GM19324 (cell line): ENCODE data around the gene BDKRB2.

Experiments used
- ATAC-seq: cut with Tn5 transposase; IDR thresholded peaks from one replicate; pipeline ENCODE4 v1.9.1; 2021; ENCODE audit warnings: mild to moderate bottlenecking, moderate library complexity; ENCODE audit not compliant: unreplicated experiment, low FRiP score

Gene BDKRB2

DNA sequence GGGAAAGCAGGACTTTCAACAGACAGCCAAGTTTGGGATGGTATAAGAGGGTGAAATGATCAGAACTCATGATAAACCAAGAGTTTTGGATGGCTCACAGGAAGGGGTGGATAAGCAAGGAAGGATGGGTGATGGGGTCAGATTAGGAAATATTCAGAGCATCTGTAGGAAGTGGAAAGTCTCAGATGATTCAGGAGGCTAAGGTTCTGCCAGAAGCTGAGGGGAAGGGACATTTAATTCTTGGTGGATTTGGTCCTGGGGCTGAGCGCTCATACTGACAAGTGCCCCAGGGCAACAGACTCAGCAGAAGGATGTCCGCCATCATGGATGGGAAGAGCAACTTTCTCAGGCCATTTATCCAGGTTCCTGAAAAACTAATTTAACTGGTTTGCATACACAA lies 28.4 kb upstream of the BDKRB2 start:
- no peak for ATAC-seq

DNA sequence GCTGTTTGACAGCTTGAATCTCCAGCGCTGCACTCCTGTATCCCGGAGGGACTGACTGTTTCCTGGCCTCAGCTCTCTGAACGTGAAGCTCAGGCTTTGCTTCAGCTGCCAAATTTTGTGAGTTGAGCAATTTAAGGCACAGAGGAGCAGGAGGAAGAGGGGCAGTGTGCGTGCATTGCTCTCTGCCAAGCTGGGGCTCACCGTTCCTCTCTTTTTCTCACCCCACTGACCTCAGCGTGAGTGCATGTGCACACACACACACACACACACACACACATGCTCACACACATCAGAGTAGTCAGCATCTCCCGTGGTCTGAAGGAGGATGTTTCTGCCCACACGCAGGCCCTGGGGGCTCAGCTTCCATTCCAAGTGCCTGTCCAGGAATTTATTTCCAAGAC lies 27.8 kb upstream of the BDKRB2 start:
- ATAC-seq: no peak

GRCh38 chr14:96177766-96178375 lies 26.8 kb upstream of the BDKRB2 start:
- no peak for ATAC-seq

GRCh38 chr14:96178461-96179321 lies 25.9 kb upstream of the BDKRB2 start:
- no peak for ATAC-seq

DNA sequence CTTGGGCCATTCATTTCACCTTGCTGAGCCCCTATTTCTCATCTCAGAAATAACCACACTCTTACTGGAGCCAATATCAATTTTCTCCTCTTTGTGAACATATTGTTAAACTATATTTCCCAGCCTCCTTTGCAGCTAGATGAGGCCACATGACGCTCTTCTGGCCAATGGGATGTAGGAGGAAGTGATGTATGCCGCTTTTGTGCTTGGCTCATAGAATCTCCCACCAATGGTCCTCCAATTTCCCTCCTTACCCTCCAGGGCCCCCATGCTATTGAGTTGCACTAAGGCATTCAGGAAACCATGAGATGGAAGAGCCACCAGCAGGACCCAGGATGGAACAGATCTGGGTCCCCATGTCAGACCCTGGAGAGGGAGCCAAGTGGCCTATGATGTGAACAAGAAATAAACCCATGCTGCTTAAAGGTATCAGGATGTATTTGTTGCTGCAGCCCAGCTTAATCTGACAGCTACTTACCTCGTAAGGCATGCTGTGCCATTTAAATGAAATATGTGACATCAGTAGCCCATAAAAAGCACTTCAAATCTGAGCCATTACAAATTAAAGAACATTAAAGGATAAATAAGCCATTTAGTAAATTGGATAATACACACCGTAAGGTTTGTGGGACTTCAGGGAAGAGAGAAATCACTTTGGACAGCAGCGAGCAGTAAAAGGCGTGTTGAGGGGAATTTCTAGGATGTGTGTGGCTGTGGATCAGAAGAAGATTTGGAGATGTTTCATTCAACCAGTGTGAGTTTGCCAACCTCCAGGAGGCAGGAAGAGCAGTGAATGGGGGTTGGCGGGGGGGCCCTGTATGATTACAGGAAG lies 24.4 kb upstream of the BDKRB2 start:
- no peak for ATAC-seq

DNA sequence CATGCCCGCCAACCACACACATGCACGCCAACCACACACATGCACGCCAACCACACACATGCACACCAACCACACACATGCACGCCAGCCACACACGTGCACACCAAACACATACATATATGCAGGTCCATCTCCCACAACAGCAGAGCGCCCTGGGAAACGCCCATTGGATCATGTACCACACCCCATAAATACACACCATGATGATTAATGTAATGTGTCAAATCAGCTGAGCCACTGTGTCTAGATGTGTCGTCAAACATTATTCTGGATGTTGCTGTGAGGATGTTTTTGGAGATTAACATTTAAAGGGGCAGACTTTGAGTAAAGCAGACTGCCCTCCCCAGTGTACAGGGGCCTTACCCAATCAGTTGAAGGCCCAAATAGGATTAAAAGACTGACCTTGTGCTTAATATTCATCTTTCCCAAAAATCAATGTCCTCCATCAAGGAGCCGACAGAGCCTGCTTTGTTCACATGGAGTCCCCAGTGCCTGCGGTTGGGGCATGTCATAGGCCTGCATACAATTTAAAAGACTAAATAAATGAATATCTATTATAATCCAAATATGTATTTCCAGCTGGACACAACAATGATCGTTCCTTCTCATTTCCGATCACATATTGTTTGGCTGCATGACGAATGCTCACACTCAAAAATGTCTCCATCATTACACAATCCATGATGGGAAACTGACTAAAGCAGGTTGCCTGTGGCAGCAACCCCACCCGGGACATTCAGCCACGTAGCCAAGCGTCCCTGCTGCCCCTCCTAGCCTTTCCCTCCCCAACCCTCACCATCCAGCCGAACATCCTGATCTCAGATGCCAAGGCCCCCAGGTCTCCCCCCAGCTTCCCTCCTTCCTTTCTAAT lies 23.2 kb upstream of the BDKRB2 start:
- no peak for ATAC-seq

GRCh38 chr14:96182546-96182945 lies 22.1 kb upstream of the BDKRB2 start:
- no peak for ATAC-seq

DNA sequence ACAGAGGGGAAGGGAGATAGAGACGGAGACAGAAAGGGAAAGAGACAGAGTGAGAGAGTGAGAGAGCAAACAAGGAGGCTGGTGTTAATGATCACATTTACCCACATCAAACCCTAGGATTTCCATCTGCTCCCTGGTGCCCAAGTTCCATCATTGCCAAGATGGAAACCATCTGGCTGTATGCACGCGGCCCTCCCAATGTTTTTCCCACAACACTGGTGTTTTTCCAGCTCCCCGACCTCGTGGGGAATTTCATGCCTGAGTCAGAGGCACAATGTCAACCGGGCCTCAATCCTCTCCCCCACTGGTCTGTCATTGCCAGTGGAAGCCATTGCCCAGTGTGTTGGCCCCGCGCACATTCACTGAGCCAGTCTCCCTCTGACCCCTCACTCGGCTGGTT lies 19.9 kb upstream of the BDKRB2 start:
- ATAC-seq: no peak

DNA sequence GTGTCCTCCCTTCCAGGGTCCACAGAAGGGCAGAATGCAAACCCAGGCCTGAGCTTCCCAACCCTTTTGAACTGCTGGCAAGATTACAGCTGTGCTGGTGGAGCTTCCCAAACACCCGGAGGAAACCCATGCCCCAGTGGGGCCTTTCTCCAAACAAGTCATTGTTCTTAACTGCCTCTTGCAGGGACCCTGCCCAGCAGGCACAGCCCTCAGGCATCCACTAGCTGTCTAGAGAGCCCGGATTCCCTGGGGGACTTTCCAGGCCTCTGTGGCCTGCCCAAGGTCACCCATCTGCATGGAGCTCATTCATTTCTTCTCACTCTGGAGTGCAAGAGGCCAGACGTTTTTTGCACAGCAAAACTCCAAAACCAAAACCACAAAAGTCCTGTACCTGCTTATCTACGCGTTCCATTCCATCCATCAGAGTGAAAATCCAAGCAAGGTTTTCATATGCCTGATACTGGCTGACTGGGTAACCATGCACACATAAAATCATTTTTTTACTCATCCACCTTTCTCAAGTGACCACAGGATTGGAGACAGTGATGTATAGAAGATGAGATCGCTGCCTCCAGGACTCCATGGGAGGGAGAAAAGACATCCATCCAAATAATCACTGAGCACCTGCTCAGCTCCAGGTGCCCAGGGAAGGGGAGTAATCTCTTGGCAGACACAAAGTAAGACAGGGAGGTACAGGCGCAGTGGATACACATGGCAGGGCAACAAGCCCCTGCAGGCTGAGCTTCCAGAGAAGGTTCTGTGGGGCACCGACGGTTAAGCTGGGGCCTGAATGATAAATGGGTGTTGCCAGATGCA lies 17.2 kb upstream of the BDKRB2 start:
- no peak for ATAC-seq

DNA sequence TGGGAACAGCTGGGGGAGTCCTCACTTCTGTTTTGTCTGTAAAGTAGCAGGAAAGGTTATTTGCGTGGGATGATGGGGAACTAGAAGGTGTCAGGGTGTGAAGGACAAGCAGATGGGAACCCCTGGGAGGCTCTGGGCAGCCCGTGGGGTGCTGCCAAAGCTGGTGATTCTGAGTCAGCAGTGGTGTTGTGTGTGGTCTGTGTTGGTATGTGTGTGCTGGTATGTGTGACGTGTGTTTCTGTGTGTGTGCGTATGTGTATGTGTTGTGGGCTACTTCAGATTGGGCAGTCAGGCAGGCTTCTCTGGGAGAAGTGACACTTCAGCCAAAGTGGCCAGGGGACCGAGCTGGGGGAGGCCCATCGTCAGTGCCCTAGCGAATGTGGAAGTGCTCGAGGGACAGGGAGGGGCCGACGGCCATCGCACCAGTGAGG lies 15.3 kb upstream of the BDKRB2 start:
- no peak for ATAC-seq

GRCh38 chr14:96191353-96191752 lies 13.3 kb upstream of the BDKRB2 start:
- no peak for ATAC-seq

GRCh38 chr14:96191841-96192462 lies 12.7 kb upstream of the BDKRB2 start:
- no peak for ATAC-seq

GRCh38 chr14:96192975-96193805 lies 11.4 kb upstream of the BDKRB2 start:
- no peak for ATAC-seq

DNA sequence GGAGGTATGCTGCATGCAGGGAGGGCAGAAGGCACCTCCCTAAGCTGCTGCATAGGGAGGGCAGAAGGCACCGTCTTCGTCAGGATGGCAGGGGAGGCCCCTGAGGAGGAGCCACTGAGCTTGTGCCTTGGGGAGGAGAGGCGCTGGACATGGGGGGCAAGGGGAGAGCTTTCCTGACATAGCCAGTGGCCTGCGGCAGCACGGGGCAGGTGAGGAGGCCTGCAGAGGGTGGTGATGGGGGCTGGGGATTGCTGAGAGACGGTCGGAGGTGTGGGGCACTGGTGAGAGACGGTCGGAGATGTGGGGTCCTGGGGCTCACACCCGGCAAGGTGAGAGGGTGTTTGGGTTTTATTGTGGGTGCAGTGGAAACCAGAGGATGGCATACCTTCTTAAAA lies 10.4 kb upstream of the BDKRB2 start:
- ATAC-seq: no peak

- no peak for ATAC-seq
These were observed 9.8 kb upstream of the BDKRB2 start for GRCh38 chr14:96194657-96195431.

- ATAC-seq: no peak
These were observed 9.1 kb upstream of the BDKRB2 start for GRCh38 chr14:96195441-96196081.
